Karpas-422 (cell line): ENCODE data around the gene UBE2R2. TPM values are rescaled to one million over a fixed set of nuclear protein-coding genes. Genes with fewer than 3 reads are reported as not detected.
"Not testable (repeated sequence)": the region's sequence is repeated elsewhere in the genome, so short reads cannot be mapped to it uniquely, and the experiment has no call there.

ENCODE experiments used
- DNase-seq: peaks from one replicate; pipeline ENCODE4 v3.0.0-alpha.2; 2015
- H2AFZ ChIP-seq: fragments of 200-600 bp; sonication (generic); 2 replicates; pipeline ENCODE4 v1.6.1; 2014; ENCODE audit warnings: antibody characterized with exemption, low read length, mixed read lengths
- H3K27ac ChIP-seq: fragments of 200-600 bp; sonication (generic); 2 replicates; pipeline ENCODE4 v1.5.1; 2014; ENCODE audit warnings: mild to moderate bottlenecking, low read length, moderate library complexity
- H3K27me3 ChIP-seq: fragments of 200-600 bp; sonication (generic); 2 replicates; pipeline ENCODE4 v1.6.1; 2014; ENCODE audit warnings: low read length, mixed read lengths
- H3K36me3 ChIP-seq: fragments of 200-600 bp; sonication (generic); 2 replicates; pipeline ENCODE4 v1.6.1; 2014; ENCODE audit warnings: low read length, mixed read lengths; ENCODE audit not compliant: insufficient read depth
- H3K4me1 ChIP-seq: fragments of 200-600 bp; sonication (generic); 2 replicates; pipeline ENCODE4 v1.6.1; 2014; ENCODE audit warnings: mild to moderate bottlenecking, low read length, mixed read lengths
- H3K4me2 ChIP-seq: fragments of 200-600 bp; sonication (generic); 2 replicates; pipeline ENCODE4 v1.6.1; 2014; ENCODE audit warnings: low read length, low read depth, mild to moderate bottlenecking; ENCODE audit not compliant: poor library complexity, severe bottlenecking
- H3K4me3 ChIP-seq: fragments of 200-600 bp; sonication (generic); 2 replicates; pipeline ENCODE4 v1.5.1; 2014; ENCODE audit warnings: mild to moderate bottlenecking, antibody characterized with exemption, low read length, mixed read lengths
- H3K79me2 ChIP-seq: fragments of 200-600 bp; sonication (generic); 2 replicates; pipeline ENCODE4 v1.6.1; 2014; ENCODE audit warnings: mild to moderate bottlenecking, low read length, mixed read lengths
- H3K9ac ChIP-seq: fragments of 200-600 bp; sonication (generic); 2 replicates; pipeline ENCODE4 v1.6.0; 2014; ENCODE audit warnings: low read length
- H3K9me2 ChIP-seq: fragments of 200-600 bp; sonication (generic), shearing (Covaris generic); replicated peaks from 2 replicates; pipeline ENCODE4 v1.6.0; 2014; ENCODE audit warnings: mild to moderate bottlenecking, low read length, moderate library complexity; ENCODE audit not compliant: insufficient read depth
- H3K9me3 ChIP-seq: fragments of 300-700, 200-600 bp; sonication (generic); 2 replicates; pipeline ENCODE4 v1.6.1; 2014; ENCODE audit warnings: low read length, mixed read lengths
- H4K20me1 ChIP-seq: fragments of 200-600 bp; sonication (generic); 2 replicates; pipeline ENCODE4 v1.6.1; 2014; ENCODE audit warnings: mild to moderate bottlenecking, antibody characterized with exemption, low read length, low read depth; ENCODE audit not compliant: insufficient read depth
- total RNA-seq: library from RNA; depleted of rRNA; stranded (reverse); fragments of >200 nt; shearing (Covaris generic); gene quantifications from 2 replicates; pipeline ENCODE4 v1.2.3, GENCODE V29; 2014; ENCODE audit warnings: low replicate concordance

Gene UBE2R2
- total RNA-seq, 1 experiment from 2014 or later, result 34.0 TPM

GRCh38 chr9:33852216-33852826, 35.4 kb downstream of the UBE2R2 start:
- no peaks in the 10 kb centered on the region for H3K9me2 ChIP-seq
- H3K27me3 ChIP-seq, result no peaks in the 10 kb centered on the region
- no peak overlapping the region for H3K9ac ChIP-seq
- H3K4me3 ChIP-seq, result no peak overlapping the region
- H3K27ac ChIP-seq, result no peak overlapping the region
- no peaks in the 10 kb centered on the region for H4K20me1 ChIP-seq
- peaks cover 37% of the 10 kb centered on the region for H3K4me1 ChIP-seq
- no peaks in the 10 kb centered on the region for H3K36me3 ChIP-seq
- H2AFZ ChIP-seq, result no peak overlapping the region
- no peaks in the 10 kb centered on the region for H3K9me3 ChIP-seq
- H3K79me2 ChIP-seq, result peaks cover 100% of the 10 kb centered on the region
- H3K4me2 ChIP-seq, result no peak overlapping the region
- DNase-seq, result peak; percentile 71

GRCh38 chr9:33856247-33856646, 39.3 kb downstream of the UBE2R2 start:
- no peaks in the 10 kb centered on the region for H3K9me3 ChIP-seq
- no peak overlapping the region for H3K9ac ChIP-seq
- DNase-seq, result no peak
- H3K27ac ChIP-seq, result no peak overlapping the region
- no peaks in the 10 kb centered on the region for H3K27me3 ChIP-seq
- H3K9me2 ChIP-seq, result no peaks in the 10 kb centered on the region
- H3K36me3 ChIP-seq, result no peaks in the 10 kb centered on the region
- peaks cover 100% of the 10 kb centered on the region for H3K79me2 ChIP-seq
- H3K4me3 ChIP-seq, result no peak overlapping the region
- no peak overlapping the region for H3K4me2 ChIP-seq
- H3K4me1 ChIP-seq, result peaks cover 16% of the 10 kb centered on the region
- no peaks in the 10 kb centered on the region for H4K20me1 ChIP-seq
- no peak overlapping the region for H2AFZ ChIP-seq

- DNase-seq, result no peak
- Histone ChIP-seq H3K4me1 (peaks cover 28% of the 10 kb centered on the region), H3K36me3 (no peaks in the 10 kb centered on the region), H3K79me2 (peaks cover 100% of the 10 kb centered on the region), H3K27ac (no peak overlapping the region), H3K4me2 (no peak overlapping the region), H2AFZ (no peak overlapping the region), H3K4me3 (no peak overlapping the region), H3K9me2 (no peaks in the 10 kb centered on the region), H3K27me3 (no peaks in the 10 kb centered on the region), H4K20me1 (no peaks in the 10 kb centered on the region), H3K9me3 (no peaks in the 10 kb centered on the region), H3K9ac (no peak overlapping the region)
Observed at GRCh38 chr9:33858423-33858822, 41.5 kb downstream of the UBE2R2 start.

DNA sequence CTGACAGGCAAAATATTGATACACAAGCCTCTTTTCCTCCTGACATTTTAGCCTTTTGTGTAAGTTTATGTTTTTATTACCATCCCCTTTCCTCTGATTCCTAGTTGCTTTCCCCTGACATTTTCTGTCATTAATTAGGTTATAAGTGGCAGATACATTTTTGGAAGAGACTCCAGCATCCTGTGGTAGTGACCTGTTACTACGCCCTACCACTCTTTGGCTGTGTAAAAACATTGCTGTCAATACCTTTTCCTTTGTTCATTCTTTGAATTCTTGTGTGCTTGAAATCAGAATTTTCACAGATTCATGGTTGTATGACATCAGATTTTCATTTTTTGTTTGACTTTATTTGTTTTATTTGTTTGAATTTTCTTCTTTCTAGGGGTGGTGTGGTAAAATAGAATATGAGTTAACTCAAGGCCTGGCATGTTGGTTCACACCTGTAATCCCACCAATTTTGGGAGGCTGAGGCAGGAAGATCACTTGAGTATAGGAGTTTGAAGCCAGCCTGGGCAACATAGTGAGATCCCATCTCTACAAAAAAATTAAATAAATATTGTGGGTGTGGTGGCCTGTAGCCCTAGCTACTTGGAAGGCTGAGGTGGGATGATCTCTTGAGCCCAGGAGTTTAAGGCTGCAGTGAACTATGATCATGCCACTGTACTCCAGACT, 43.4 kb downstream of the UBE2R2 start:
- Histone ChIP-seq H3K27me3 (no peaks in the 10 kb centered on the region), H3K4me2 (no peak overlapping the region), H3K9ac (no peak overlapping the region), H3K27ac (no peak overlapping the region), H4K20me1 (no peaks in the 10 kb centered on the region), H3K9me2 (no peaks in the 10 kb centered on the region), H3K4me3 (no peak overlapping the region), H3K79me2 (peaks cover 100% of the 10 kb centered on the region), H2AFZ (no peak overlapping the region), H3K9me3 (no peaks in the 10 kb centered on the region), H3K36me3 (peaks cover 8% of the 10 kb centered on the region; the same call in 1 of the 2 replicates), H3K4me1 (peaks cover 28% of the 10 kb centered on the region)
- DNase-seq, result no peak

GRCh38 chr9:33861917-33862453, 45.0 kb downstream of the UBE2R2 start:
- DNase-seq, result no peak
- Histone ChIP-seq H3K9ac (no peak overlapping the region; the same call in 1 of the 2 replicates), H3K27ac (peak overlapping the region; percentile 71), H4K20me1 (no peaks in the 10 kb centered on the region), H3K9me3 (no peaks in the 10 kb centered on the region), H3K4me3 (no peak overlapping the region), H2AFZ (no peak overlapping the region), H3K9me2 (no peaks in the 10 kb centered on the region), H3K4me2 (peak overlapping the region; percentile 17), H3K36me3 (peaks cover 8% of the 10 kb centered on the region; the same call in 1 of the 2 replicates), H3K4me1 (peaks cover 33% of the 10 kb centered on the region), H3K79me2 (peaks cover 100% of the 10 kb centered on the region), H3K27me3 (no peaks in the 10 kb centered on the region)

GRCh38 chr9:33863027-33863426, 46.1 kb downstream of the UBE2R2 start:
- not testable (repeated sequence) for H3K27me3 ChIP-seq, H3K9me3 ChIP-seq, H3K27ac ChIP-seq, H3K4me2 ChIP-seq, H2AFZ ChIP-seq, H4K20me1 ChIP-seq, DNase-seq, H3K9me2 ChIP-seq, H3K36me3 ChIP-seq, H3K4me3 ChIP-seq, H3K9ac ChIP-seq
- Histone ChIP-seq H3K4me1 (peaks cover 38% of the 10 kb centered on the region), H3K79me2 (peaks cover 100% of the 10 kb centered on the region)

GRCh38 chr9:33867747-33868439, 50.9 kb downstream of the UBE2R2 start:
- peaks cover 8% of the 10 kb centered on the region; the same call in 1 of the 2 replicates for H3K36me3 ChIP-seq
- DNase-seq, result no peak
- H3K9me3 ChIP-seq, result no peaks in the 10 kb centered on the region
- no peaks in the 10 kb centered on the region for H4K20me1 ChIP-seq
- H3K4me2 ChIP-seq, result no peak overlapping the region
- no peaks in the 10 kb centered on the region for H3K27me3 ChIP-seq
- H3K27ac ChIP-seq, result peak overlapping the region; percentile 28; the same call in 1 of the 2 replicates
- no peak overlapping the region for H2AFZ ChIP-seq
- no peak overlapping the region for H3K9ac ChIP-seq
- H3K79me2 ChIP-seq, result peaks cover 95% of the 10 kb centered on the region
- peaks cover 48% of the 10 kb centered on the region for H3K4me1 ChIP-seq
- H3K4me3 ChIP-seq, result no peak overlapping the region
- no peaks in the 10 kb centered on the region for H3K9me2 ChIP-seq

DNA sequence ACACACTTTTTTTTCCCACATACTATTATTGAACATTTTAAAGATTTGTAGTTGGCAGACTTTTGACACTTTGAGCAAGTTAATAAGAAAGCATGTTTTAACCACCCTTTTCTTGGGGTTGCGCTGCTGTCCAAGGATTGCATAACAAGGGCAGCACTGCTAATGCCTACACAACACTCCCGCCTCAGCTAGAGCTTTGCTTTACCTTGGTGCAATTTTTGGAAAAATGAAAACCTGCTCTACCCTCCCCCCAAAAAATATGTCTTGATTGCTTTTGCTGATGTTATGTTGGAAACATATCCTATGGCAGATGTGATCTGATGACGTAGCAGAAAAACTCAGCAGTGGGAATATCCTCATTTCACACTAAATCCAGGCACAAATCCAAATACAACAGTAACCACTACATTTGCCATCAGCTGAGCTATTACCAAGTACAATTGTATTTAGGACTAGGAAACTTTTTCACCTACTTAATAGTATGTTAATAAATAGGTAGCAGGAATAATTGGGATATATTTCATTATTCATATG, 51.5 kb downstream of the UBE2R2 start:
- peaks cover 95% of the 10 kb centered on the region for H3K79me2 ChIP-seq
- no peaks in the 10 kb centered on the region for H3K9me2 ChIP-seq
- H3K27ac ChIP-seq, result no peak overlapping the region
- H3K9me3 ChIP-seq, result no peaks in the 10 kb centered on the region
- H3K4me3 ChIP-seq, result no peak overlapping the region
- no peaks in the 10 kb centered on the region for H4K20me1 ChIP-seq
- H3K36me3 ChIP-seq, result peaks cover 7% of the 10 kb centered on the region; the same call in 1 of the 2 replicates
- no peak overlapping the region for H3K4me2 ChIP-seq
- no peak overlapping the region for H2AFZ ChIP-seq
- H3K27me3 ChIP-seq, result no peaks in the 10 kb centered on the region
- DNase-seq, result no peak
- peaks cover 51% of the 10 kb centered on the region for H3K4me1 ChIP-seq
- no peak overlapping the region for H3K9ac ChIP-seq
